GM19238 (cell line): ENCODE data around the gene PRKACB.
"Not testable (repeated sequence)": the region's sequence is repeated elsewhere in the genome, so short reads cannot be mapped to it uniquely, and the experiment has no call there.

ENCODE experiments used
- DNase-seq: peaks from one replicate; pipeline ENCODE4 v3.0.0; 2011; ENCODE audit warnings: low spot score; ENCODE audit not compliant: insufficient read length

The PRKACB gene

DNA sequence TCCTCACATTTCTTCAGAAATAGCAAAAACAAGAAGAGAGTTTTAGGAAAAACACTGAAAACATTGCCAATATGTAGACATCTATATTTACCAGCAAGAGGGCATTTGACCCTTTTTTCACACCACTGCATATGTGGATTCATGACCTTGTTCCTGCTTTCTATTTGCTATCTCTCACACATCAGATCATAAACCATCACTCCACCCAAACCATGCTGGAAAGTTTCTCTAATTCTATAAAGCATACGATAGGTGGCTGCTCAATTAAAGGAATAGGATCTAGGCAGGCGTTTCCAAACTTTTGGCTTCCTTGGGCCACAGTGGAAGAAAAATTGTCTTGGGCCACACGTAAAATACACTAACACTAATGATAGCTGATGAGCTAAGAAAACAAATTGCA is 121.8 kb downstream of the PRKACB start:
- no peak for DNase-seq

DNA sequence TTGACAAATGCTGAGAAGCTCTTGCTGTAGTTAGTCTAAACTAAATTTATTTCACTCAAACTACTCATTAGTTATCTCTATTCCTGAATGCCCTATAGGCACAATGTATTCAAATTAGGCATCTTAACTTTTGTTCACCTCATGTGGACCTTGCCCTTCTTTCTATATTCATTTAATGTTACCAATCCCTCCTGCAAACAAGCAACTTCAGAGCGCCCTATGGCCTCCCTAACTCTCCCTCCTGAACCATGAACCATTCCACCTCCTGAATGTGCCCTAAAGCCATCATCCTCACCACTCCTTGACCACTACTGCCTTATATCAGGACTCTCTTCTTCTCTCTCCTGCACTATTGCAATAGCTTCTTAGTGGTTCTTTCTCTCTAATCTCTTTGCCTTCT is 122.7 kb downstream of the PRKACB start:
- DNase-seq, result no peak

DNA sequence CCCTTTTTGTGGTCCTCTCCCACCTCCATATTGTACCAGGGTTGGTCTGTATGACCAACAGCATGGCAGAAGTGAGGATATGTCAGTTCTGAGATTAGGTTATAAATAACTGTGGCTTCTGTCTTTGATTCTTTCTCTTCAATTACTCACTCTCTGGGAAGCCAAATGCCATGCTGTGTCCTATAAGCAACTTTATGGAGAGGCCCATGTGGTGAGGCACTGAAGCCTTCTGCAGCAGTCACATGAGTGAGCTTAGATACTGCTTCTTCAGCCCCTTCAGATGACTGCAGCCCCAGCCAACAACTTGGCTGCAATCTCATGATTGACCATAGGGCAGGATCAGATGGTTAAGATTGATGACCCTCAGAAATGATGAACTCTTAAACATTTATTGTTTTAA is 123.4 kb downstream of the PRKACB start:
- DNase-seq, result no peak

DNA sequence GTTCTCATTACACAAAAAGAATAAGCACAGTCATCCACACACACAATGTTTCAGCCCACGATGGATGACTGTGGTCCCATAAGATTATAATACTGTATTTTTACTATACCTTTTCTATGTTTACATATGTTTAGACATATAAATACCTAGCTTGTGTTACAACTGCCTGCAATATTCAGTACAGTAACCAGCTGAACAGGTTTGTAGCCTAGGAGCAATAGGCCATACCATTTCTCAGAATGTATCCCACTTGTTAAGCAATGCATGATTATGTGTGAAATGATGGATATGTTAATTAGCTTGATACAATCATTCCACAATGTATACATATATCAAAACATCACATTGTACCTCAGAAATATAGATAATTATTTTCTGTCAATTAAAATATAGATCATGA is 124.3 kb downstream of the PRKACB start:
- no peak for DNase-seq

DNA sequence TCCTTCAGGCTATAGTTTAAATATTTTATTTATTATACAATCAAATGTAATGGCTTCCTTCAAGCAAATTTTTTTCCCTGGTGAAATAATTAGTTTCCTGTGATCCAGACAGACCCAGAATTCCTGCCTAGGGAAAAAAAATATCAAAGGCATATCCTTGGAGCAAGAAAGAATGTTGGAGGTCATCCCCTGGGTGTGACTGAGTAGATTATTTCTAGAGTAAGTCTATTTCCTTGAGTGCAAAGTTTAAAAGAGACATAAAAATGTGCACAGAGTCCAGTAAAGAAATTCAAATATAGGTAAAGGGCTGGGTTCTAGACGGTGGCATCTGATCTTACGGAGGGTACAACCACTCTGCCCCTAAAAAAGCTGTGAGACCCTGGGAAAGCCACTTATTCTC is 125.2 kb downstream of the PRKACB start:
- no peak for DNase-seq

DNA sequence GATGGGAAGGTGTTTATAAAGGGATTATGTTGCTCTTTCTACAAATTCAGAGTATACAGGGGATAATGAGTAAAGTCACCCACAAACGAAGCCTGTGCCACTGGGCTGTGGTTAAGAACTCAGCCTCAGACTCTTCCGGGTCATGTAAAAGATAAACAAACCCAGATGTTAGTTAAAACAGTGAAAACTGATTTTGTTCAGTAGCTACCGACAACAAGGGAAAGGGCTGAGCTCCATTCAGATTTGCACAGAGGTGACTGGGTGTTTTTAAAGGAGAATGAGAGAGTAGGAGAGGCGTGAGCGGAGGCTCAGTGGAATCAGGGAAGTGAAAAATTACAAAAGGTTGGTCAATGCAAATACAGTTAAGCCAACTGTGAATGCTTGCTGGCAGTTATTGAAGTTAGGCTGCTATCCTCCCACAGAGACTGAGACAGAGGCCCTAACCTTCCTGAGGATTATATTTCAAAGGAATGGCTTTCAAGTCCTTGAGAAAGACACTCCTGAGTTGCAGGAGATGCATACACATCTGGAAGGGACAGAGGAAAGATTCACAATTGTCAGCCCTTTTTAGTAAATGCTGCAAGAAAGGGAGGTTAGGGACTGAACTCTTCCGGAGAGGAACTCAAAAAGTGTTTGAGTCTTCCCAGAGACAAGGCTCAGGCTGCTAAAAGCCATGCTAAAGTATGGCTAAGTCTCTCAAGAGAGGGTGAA is 127.5 kb downstream of the PRKACB start:
- DNase-seq, result peak; percentile 23

DNA sequence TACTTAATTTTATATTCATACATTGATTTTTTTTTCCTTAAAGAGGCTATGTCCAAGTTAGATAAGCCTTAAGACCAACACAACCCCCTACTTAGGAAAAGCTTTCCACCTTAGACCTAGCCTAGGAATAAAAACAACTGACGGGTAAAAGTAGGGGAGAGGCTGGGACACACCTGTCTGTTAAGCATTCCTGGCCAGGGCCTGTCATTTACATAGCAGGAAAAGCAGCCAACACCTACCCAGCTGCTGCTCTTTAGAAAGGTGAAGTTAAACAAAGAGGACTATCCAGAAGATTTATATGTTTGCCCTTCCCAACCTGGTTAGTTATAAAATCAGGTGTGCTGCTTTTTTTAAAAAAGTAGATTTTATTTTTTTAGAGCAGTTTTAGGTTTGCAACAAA is 128.3 kb downstream of the PRKACB start:
- no peak for DNase-seq

DNA sequence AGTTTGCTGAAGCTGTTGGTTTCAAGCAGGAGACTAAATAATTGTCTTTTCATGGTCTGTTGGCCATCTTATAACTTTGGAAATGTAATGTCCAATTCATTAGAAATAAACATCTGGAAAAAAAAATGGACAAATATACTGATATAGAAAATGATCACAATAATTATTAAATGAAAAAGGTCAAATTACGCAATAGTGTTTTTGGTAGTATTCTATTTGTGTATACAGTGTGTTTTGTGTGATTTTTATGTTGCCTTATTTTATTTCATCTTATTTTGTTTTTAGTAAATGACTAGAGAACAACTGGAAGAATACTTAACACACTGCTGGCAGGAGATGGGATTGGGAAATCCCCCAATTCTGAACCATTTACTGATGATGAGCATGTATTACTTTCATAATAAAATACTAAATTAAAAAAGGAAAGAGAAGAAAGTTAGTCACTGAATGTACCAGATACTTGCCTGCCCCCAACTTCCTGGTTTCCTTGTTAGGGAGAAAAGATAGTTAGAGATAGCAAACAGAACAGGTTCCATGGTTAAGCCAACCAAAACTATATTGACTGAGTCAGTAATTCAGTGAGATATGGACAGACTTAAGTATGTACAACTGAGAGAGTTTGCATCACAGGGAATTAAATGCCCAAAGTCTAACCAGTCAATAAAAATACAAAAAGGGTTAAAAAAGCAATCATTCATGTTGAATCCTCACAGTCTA is 133.4 kb downstream of the PRKACB start:
- DNase-seq, result no peak

DNA sequence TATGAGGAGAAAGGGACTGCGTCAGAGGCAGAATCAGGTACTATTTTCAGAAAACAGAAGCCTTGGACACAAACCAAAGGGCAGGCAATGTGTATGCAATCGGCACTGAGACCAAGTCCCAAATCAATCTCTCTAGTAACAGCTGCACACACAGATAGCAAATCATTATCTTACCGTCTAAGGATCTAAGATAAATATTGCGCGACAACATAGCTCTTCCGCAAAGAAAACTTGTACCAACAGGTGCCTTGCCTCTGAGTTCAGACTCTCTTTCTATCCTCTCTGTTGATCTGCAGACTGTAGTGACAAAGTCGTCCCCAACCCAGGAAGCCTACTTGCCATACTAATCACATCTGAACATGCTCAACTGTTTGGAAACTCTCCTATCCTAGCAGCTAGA is 134.8 kb downstream of the PRKACB start:
- DNase-seq, result no peak

DNA sequence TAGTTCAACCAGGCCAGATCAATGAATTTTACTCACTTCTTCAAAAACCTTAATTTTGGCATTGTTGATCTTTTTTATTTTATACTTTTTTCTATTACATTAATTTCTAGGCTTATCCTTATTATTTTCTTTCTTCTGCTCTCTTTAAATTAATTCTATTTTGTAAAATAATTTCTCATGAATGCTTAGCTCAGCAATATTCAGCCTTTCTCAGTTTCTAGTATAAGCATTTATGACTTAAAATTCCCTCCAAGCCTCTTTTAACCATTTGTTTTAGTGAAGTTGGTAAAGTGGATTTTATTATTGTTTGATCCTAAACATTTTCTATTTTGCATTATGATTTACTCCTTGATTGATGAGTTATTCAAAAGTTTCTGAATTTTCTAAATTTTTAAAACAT is 136.8 kb downstream of the PRKACB start:
- DNase-seq, result no peak

DNA sequence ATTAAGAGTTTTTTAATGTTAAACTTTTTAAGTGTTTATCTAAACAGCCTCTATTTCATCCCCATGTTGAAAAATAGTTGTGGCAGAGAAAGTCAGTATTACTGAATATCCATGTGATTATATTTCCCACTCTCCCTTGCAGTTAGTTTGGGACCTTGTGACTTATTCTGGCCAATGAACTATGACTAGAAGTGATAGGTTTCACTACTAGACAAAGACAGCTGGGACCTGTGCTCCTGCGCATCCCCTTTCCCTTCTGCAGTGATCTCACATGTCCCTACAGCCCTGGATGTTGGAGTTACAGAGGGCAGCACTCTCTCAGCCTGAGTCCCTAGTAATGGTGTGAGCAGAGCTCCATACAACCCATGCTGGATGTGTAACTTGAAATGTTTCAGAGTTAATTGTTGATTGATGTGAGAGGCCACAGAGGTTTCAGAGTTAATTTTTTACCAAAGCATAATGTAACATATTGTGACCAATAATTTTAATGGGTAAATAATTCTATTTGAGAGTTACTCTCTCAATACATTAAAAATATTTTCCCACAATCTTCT is 138.8 kb downstream of the PRKACB start:
- DNase-seq, result no peak

DNA sequence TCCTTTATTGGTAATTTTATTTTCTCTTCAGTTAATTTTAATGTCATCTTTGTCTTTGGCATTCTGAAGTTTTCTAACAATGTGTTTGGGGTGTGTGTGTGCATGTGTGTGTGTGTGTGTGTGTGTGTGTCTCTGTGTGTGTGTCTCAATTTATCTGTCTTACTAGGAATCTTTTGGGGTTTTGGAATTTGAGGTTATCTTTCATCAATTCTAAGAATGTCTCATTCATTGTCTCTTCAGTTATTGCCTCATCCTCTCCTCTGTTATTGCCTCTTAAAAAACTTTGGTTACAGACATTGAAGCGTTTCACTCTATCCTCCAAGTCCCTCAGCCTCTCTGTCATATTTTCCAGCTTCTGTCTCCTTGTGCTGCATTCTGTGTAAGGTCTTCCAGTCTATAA is 139.3 kb downstream of the PRKACB start:
- no peak for DNase-seq

DNA sequence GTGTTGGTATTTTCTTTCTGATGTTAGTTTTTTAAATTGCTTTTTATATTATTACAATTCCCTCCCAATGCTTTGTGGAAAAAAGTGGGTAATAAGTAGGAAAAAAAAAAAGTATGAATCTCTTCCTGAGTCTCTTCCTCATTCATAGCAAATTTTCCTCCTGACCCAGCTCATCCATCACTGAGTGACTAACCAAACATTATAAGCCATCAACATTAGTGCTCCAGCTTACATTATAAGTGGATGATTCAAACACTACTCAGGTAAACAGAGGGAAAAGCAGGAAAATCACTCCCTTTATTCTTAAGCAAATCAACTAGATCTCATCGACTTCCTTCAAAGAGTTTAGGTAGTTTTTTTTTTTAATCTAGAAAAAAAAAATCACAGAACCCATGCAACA is 142.0 kb downstream of the PRKACB start:
- DNase-seq, result no peak

DNA sequence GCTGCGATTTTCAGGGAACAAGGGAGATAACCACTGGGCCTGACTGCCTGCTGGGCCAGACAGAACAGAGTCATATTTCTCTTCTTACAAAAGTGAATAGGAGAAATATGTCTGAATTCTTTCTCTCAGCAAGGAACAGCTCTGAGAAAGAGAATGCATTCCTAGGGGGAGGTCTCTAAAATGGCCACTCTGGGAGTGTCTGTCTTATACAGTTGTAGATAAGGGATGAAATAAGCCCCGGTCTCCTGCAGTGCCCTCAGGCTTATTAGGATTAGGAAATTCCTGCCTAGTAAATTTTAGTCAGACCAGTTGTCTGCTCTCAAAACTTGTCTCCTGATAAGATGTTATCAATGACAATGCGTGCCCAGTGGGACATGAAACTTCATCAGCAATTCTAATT is 143.3 kb downstream of the PRKACB start:
- not testable (repeated sequence) for DNase-seq
